GM12875 (cell line): Measurements from ENCODE around the gene SDK1.

Experiments
- H3K4me3 ChIP-seq: one replicate; pipeline ENCODE4 v1.5.1; 2011; ENCODE audit warnings: low read depth, low read length, control low read depth
- CTCF ChIP-seq: IDR thresholded peaks from 2 replicates; pipeline ENCODE4 v1.5.1; 2011; ENCODE audit warnings: low read depth, mild to moderate bottlenecking, control low read depth, inconsistent platforms, low read length, moderate library complexity, borderline replicate concordance; ENCODE audit not compliant: insufficient read depth

Gene SDK1

DNA sequence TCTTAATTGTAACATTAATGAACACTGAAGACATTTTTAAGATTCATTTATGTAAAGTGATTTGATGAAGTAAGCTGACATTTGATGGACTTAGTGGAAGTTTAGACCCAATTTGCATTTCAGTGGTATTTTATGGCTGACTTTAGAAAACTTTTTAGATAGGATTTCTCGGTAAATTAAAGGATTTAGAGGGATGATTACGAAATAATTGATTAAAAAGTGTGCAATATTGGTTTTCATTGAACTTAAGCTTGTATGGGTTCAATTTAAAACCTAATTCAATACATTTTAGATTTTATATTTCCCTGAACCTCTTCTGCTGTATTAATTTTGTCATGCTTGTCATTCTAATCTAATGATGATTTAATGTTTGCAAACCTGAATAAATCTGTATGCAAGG is 135.1 kb downstream of the SDK1 start:
- no peak overlapping the region for H3K4me3 ChIP-seq
- TF ChIP-seq CTCF = no peak

- H3K4me3 ChIP-seq = no peak overlapping the region
- no peak for TF ChIP-seq CTCF
These were observed 135.7 kb downstream of the SDK1 start for GRCh38 chr7:3436746-3437145.

DNA sequence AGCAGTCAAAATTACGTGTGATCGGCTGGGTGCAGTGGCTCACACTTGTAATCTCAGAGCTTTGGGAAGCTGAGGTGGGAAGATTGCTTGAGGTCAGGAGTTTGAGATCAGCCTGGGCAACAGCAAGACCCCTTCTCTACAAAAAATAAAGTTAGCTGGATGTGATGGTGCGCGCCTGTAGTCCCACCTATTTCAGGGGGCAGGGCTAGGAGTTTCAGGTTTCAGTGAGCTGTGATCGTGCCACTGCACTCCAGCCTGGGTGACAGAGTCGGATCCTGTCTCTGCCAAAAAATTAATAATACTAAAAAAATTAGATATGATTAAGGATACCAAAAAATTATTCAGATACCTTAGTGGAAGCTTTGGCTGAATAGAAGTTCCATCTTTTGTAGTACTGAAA is 136.4 kb downstream of the SDK1 start:
- TF ChIP-seq CTCF = no peak
- H3K4me3 ChIP-seq = no peak overlapping the region

DNA sequence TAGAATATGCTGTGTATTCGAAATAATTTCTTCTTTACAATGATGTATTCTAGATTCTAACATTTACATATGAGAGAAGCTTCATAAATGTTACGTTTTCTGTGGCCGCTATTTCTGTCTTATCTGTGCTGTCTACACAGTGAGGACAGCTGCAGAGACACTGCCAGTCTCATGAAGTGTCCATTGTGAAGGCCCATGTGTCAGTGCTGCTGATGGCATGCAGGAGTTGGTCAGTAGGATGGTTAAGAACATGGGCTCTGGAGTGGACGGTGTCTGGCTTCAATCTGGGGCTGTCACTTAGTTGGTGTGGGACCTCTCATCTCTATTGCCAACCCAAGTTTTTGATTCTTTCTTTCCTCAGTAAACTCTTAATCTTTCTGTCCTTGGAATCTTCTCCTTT is 137.3 kb downstream of the SDK1 start:
- no peak for TF ChIP-seq CTCF
- H3K4me3 ChIP-seq = no peak overlapping the region

DNA sequence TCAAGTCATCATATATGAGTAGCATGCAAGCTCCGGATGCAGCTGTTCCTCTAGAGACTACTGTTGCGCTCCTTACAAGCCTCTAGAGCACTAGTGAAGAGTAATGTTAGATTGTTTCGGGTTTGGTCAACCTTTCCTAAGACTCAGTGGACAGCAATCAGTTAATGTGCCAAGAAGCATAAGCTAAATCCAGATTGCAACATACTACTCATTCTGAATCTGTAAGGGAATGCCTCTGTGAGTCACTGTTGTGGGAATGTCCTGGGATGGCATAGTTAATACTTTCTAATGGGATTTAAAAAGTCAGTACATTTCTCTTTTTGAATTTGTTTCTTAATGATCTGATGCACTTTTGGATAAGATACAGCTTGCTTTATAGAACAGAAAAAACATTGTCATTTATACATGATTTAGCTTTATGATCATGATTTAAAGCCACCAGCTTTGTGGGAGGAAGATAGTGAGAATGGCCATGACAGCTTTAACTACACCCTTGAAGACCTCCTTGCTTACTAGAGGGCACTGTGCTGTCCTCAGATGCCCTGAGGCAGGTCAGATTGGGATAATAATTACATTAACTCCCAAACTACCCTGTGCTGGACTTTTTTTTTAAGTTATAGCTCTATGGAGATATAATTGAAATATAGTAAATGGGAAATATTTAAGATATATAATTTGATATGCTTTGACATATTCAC is 138.4 kb downstream of the SDK1 start:
- no peak overlapping the region for H3K4me3 ChIP-seq
- TF ChIP-seq CTCF = no peak

DNA sequence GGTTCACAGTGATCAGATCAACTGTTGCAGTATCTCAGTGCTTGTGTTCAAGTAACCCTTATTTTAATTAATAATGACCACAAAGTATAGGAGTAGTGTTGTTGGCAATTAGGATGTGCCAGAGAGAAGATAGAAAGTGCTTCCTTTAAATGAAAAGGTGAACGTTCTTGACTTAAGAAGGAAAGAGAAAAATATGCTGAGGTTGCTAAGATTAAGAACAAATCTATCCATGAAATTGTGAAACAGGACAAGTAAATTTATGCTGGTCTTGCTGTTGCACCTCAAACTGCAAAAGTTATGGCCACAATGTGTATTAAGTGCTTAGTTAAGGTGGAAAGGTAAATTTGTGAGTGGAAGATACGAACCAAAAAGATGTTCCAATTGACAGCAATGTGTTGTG is 139.5 kb downstream of the SDK1 start:
- no peak overlapping the region for H3K4me3 ChIP-seq
- no peak for TF ChIP-seq CTCF

GRCh38 chr7:3443716-3444115 is 142.7 kb downstream of the SDK1 start:
- no peak overlapping the region for H3K4me3 ChIP-seq
- no peak for TF ChIP-seq CTCF
